GM23338 (cell line): ENCODE results near the gene RAD51B. TPM values are rescaled to one million over a fixed set of nuclear protein-coding genes. Genes with fewer than 3 reads are reported as not detected.
A peak's percentile ranks its signal among the peaks of the same experiment; 100 is the strongest.

Experiments used
- ATAC-seq: fragments of 200-7000 bp; cut with Tn5 transposase; 3 replicates; pipeline ENCODE4 v1.9.1; 2020
- DNase-seq: peaks from one replicate; pipeline ENCODE4 v3.0.0-alpha.2; 2015; ENCODE audit warnings: low spot score
- H2AFZ ChIP-seq: fragments of 200-600 bp; sonication (generic); 2 replicates; pipeline ENCODE4 v1.8.0; 2016; ENCODE audit warnings: antibody characterized with exemption, mild to moderate bottlenecking, moderate library complexity
- H3F3A ChIP-seq: fragments of 200-600 bp; sonication (generic); replicated peaks from 2 replicates; pipeline ENCODE4 v1.8.0; 2017; ENCODE audit warnings: antibody characterized with exemption, mixed run types, low read depth
- H3K27ac ChIP-seq: fragments of 200-600 bp; sonication (generic); 2 replicates; pipeline ENCODE4 v1.6.1; 2016; ENCODE audit warnings: low read depth
- H3K27me3 ChIP-seq: fragments of 200-600 bp; sonication (generic); 2 replicates; pipeline ENCODE4 v1.8.0; 2016; ENCODE audit warnings: mild to moderate bottlenecking, mixed run types, moderate library complexity; ENCODE audit not compliant: insufficient read depth
- H3K36me3 ChIP-seq: fragments of 200-600 bp; sonication (generic); 2 replicates; pipeline ENCODE4 v1.8.0; 2016; ENCODE audit warnings: mild to moderate bottlenecking; ENCODE audit not compliant: insufficient read depth
- H3K4me1 ChIP-seq: fragments of 200-600 bp; sonication (generic); 2 replicates; pipeline ENCODE4 v1.8.0; 2016; ENCODE audit warnings: mild to moderate bottlenecking, moderate library complexity; ENCODE audit not compliant: insufficient read depth
- H3K4me2 ChIP-seq: fragments of 200-600 bp; sonication (generic); 2 replicates; pipeline ENCODE4 v1.7.1; 2017; ENCODE audit warnings: mixed run types
- H3K4me3 ChIP-seq: fragments of 200-600 bp; sonication (generic); 2 replicates; pipeline ENCODE4 v1.6.1; 2016; ENCODE audit warnings: mixed run types
- H3K79me2 ChIP-seq: fragments of 200-600 bp; sonication (generic); replicated peaks from 2 replicates; pipeline ENCODE4 v1.8.0; 2017; ENCODE audit warnings: mild to moderate bottlenecking; ENCODE audit not compliant: insufficient read depth
- H3K9me2 ChIP-seq: fragments of 200-600 bp; sonication (generic); 2 replicates; pipeline ENCODE4 v1.8.0; 2017; ENCODE audit not compliant: insufficient read depth
- H4K20me1 ChIP-seq: fragments of 200-600 bp; sonication (generic); replicated peaks from 2 replicates; pipeline ENCODE4 v1.8.0; 2017; ENCODE audit warnings: mild to moderate bottlenecking; ENCODE audit not compliant: insufficient read depth
- H3K27ac Mint-ChIP-seq: 2 replicates; pipeline ENCODE4 v1.8.0; 2020; ENCODE audit warnings: inconsistent platforms, mild to moderate bottlenecking, moderate library complexity, mixed read lengths
- H3K27me3 Mint-ChIP-seq: 3 replicates; pipeline ENCODE4 v1.8.0; 2022; ENCODE audit warnings: low read depth, mild to moderate bottlenecking, moderate library complexity, mixed read lengths, inconsistent platforms; ENCODE audit not compliant: insufficient read depth, poor library complexity
- H3K36me3 Mint-ChIP-seq: 3 replicates; pipeline ENCODE4 v1.8.0; 2021; ENCODE audit warnings: low read depth, mild to moderate bottlenecking, inconsistent platforms, moderate library complexity, mixed read lengths
- H3K4me1 Mint-ChIP-seq: 3 replicates; pipeline ENCODE4 v1.8.0; 2020; ENCODE audit warnings: mild to moderate bottlenecking, inconsistent platforms, mixed read lengths
- H3K4me3 Mint-ChIP-seq: 3 replicates; pipeline ENCODE4 v1.8.0; 2021; ENCODE audit warnings: moderate library complexity, mild to moderate bottlenecking, inconsistent platforms, mixed read lengths
- H3K9me3 Mint-ChIP-seq: 3 replicates; pipeline ENCODE4 v1.8.0; 2020; ENCODE audit warnings: moderate library complexity, mild to moderate bottlenecking, inconsistent platforms, mixed read lengths
- CTCF ChIP-seq, 2 experiments: fragments of 200-600 bp in 1 of 2; sonication (generic) in 1 of 2; conservative IDR thresholded peaks; 2 replicates each; pipeline versions ENCODE4 v1.5.1 to v1.6.1; 2016 to 2017; ENCODE audit warnings: antibody characterized with exemption in 2 of 2, low read depth in 2 of 2, mild to moderate bottlenecking in 2 of 2, moderate library complexity in 1 of 2
- STAT1 ChIP-seq: IDR thresholded peaks from one replicate; pipeline ENCODE4 v1.6.1; 2016; ENCODE audit warnings: antibody characterized with exemption; ENCODE audit not compliant: unreplicated experiment
- polyA plus RNA-seq: library from polyadenylated mRNA; unstranded; fragments of >200 nt; fragmentation: Nextera tagmentation; extraction: Ambion mirVana; gene quantifications from 2 replicates; pipeline ENCODE4 v1.2.1, GENCODE V29; 2016
- total RNA-seq: library from RNA; depleted of rRNA; stranded (reverse); fragments of >200 nt; shearing (Covaris generic); gene quantifications from 2 replicates; pipeline ENCODE4 v1.2.3, GENCODE V29; 2014
- TF ChIP-seq, protein P1 (sequence below): IDR thresholded peaks from one replicate; pipeline ENCODE4 v1.6.1; 2018; ENCODE audit warnings: antibody characterized with exemption; ENCODE audit not compliant: unreplicated experiment

Gene RAD51B
- total and polyA plus RNA-seq, 2 experiments from 2014 or later: 15.7 to 29.1 TPM

- TF ChIP-seq, protein P1, sequence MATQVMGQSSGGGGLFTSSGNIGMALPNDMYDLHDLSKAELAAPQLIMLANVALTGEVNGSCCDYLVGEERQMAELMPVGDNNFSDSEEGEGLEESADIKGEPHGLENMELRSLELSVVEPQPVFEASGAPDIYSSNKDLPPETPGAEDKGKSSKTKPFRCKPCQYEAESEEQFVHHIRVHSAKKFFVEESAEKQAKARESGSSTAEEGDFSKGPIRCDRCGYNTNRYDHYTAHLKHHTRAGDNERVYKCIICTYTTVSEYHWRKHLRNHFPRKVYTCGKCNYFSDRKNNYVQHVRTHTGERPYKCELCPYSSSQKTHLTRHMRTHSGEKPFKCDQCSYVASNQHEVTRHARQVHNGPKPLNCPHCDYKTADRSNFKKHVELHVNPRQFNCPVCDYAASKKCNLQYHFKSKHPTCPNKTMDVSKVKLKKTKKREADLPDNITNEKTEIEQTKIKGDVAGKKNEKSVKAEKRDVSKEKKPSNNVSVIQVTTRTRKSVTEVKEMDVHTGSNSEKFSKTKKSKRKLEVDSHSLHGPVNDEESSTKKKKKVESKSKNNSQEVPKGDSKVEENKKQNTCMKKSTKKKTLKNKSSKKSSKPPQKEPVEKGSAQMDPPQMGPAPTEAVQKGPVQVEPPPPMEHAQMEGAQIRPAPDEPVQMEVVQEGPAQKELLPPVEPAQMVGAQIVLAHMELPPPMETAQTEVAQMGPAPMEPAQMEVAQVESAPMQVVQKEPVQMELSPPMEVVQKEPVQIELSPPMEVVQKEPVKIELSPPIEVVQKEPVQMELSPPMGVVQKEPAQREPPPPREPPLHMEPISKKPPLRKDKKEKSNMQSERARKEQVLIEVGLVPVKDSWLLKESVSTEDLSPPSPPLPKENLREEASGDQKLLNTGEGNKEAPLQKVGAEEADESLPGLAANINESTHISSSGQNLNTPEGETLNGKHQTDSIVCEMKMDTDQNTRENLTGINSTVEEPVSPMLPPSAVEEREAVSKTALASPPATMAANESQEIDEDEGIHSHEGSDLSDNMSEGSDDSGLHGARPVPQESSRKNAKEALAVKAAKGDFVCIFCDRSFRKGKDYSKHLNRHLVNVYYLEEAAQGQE: no peak
These were observed 703.7 kb downstream of the RAD51B start (continued) for GRCh38 chr14:68523326-68523610.

- peak; percentile 26 to 47 for TF ChIP-seq CTCF (conservative IDR thresholded peaks at IDR 0.05; ENCODE audit: low read depth in 2 of 2)
- no peak for TF ChIP-seq STAT1
- Histone ChIP-seq H3K36me3 (no peaks in the 10 kb centered on the region), H3K4me2 (no peak overlapping the region), H3K27ac (no peak overlapping the region), H4K20me1 (no peaks in the 10 kb centered on the region), H2AFZ (no peak overlapping the region), H3K4me3 (no peak overlapping the region), H3K27me3 (no peaks in the 10 kb centered on the region), H3K79me2 (no peaks in the 10 kb centered on the region), H3F3A (no peaks in the 10 kb centered on the region), H3K4me1 (peaks cover 7% of the 10 kb centered on the region), H3K9me2 (peaks cover 31% of the 10 kb centered on the region)
- peaks cover 40% of the 10 kb centered on the region for H3K4me1 Mint-ChIP-seq
- H3K9me3 Mint-ChIP-seq: peaks cover 4% of the 10 kb centered on the region
- H3K27me3 Mint-ChIP-seq: peaks cover 8% of the 10 kb centered on the region
- H3K4me3 Mint-ChIP-seq: no peak overlapping the region
- peaks cover 8% of the 10 kb centered on the region; the same call in 1 of the 3 replicates for H3K36me3 Mint-ChIP-seq
- DNase-seq: no peak
- ATAC-seq: no peak
- H3K27ac Mint-ChIP-seq: no peak overlapping the region
These were observed 704.6 kb downstream of the RAD51B start for GRCh38 chr14:68523989-68524725.

- Histone ChIP-seq H3K4me2 (no peak overlapping the region), H3K36me3 (peaks cover 5% of the 10 kb centered on the region), H3K27me3 (no peaks in the 10 kb centered on the region), H2AFZ (no peak overlapping the region), H4K20me1 (no peaks in the 10 kb centered on the region), H3K4me1 (peaks cover 4% of the 10 kb centered on the region; the same call in 1 of the 2 replicates), H3F3A (no peaks in the 10 kb centered on the region), H3K9me2 (peaks cover 19% of the 10 kb centered on the region), H3K79me2 (no peaks in the 10 kb centered on the region), H3K4me3 (no peak overlapping the region), H3K27ac (no peak overlapping the region)
- DNase-seq (no peak), ATAC-seq (no peak)
- Mint-ChIP-seq H3K27me3 (peaks cover 9% of the 10 kb centered on the region), H3K4me3 (no peak overlapping the region), H3K36me3 (peaks cover 20% of the 10 kb centered on the region), H3K9me3 (peaks cover 17% of the 10 kb centered on the region), H3K27ac (no peak overlapping the region), H3K4me1 (peaks cover 34% of the 10 kb centered on the region; the same call in 2 of the 3 replicates)
- no peak for TF ChIP-seq CTCF (conservative IDR thresholded peaks at IDR 0.05; ENCODE audit: low read depth in 2 of 2)
These were observed 705.9 kb downstream of the RAD51B start for GRCh38 chr14:68525516-68525915.
